Neural cell (in vitro differentiated cells): Measurements from ENCODE around the gene NR1H2.

Source experiments
- EP300 ChIP-seq: fragments of 450-650 bp; conservative IDR thresholded peaks from 2 replicates; pipeline ENCODE4 v1.6.1; 2014; ENCODE audit warnings: antibody characterized with exemption, mild to moderate bottlenecking, moderate library complexity; ENCODE audit not compliant: poor library complexity, severe bottlenecking
- EZH2 ChIP-seq: fragments of 200-600, 300-800 bp; shearing (Covaris generic), sonication (generic); IDR thresholded peaks from 2 replicates; pipeline ENCODE4 v1.6.1; 2014; ENCODE audit warnings: antibody characterized with exemption, low read length, borderline replicate concordance, mild to moderate bottlenecking; ENCODE audit not compliant: insufficient read depth, poor library complexity, severe bottlenecking
- MXI1 ChIP-seq: fragments of 450-650 bp; conservative IDR thresholded peaks from 2 replicates; pipeline ENCODE4 v1.6.1; 2014; ENCODE audit warnings: antibody characterized with exemption, mild to moderate bottlenecking; ENCODE audit not compliant: poor library complexity, severe bottlenecking
- POLR2AphosphoS5 ChIP-seq: IDR thresholded peaks from 2 replicates; pipeline ENCODE4 v1.6.1; 2012
- RAD21 ChIP-seq: fragments of 450-650 bp; conservative IDR thresholded peaks from 2 replicates; pipeline ENCODE4 v1.6.1; 2014; ENCODE audit warnings: antibody characterized with exemption, mild to moderate bottlenecking, moderate library complexity
- REST ChIP-seq: IDR thresholded peaks from 2 replicates; pipeline ENCODE4 v1.6.1; 2012; ENCODE audit warnings: borderline replicate concordance
- TAF1 ChIP-seq: IDR thresholded peaks from 2 replicates; pipeline ENCODE4 v1.6.1; 2012; ENCODE audit warnings: low read depth
- TF ChIP-seq, protein P1 (sequence below): fragments of 450-650 bp; IDR thresholded peaks from 2 replicates; pipeline ENCODE4 v1.5.1; 2014; ENCODE audit warnings: antibody characterized with exemption, mild to moderate bottlenecking, moderate library complexity; ENCODE audit not compliant: poor library complexity, severe bottlenecking

GRCh38 chr19:50417111-50418081, 41.1 kb downstream of the NR1H2 start:
- no peak for TF ChIP-seq EP300
- TF ChIP-seq, protein P1, sequence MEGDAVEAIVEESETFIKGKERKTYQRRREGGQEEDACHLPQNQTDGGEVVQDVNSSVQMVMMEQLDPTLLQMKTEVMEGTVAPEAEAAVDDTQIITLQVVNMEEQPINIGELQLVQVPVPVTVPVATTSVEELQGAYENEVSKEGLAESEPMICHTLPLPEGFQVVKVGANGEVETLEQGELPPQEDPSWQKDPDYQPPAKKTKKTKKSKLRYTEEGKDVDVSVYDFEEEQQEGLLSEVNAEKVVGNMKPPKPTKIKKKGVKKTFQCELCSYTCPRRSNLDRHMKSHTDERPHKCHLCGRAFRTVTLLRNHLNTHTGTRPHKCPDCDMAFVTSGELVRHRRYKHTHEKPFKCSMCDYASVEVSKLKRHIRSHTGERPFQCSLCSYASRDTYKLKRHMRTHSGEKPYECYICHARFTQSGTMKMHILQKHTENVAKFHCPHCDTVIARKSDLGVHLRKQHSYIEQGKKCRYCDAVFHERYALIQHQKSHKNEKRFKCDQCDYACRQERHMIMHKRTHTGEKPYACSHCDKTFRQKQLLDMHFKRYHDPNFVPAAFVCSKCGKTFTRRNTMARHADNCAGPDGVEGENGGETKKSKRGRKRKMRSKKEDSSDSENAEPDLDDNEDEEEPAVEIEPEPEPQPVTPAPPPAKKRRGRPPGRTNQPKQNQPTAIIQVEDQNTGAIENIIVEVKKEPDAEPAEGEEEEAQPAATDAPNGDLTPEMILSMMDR: no peak
- TF ChIP-seq RAD21: no peak
- TF ChIP-seq POLR2AphosphoS5: no peak
- TF ChIP-seq TAF1: no peak
- no peak for TF ChIP-seq MXI1
- TF ChIP-seq EZH2: no peak
- no peak for TF ChIP-seq REST
